Peyer's patch (tissue), 4 donors: ENCODE data around the gene ALDH1A2.

Experiments used
- POLR2A ChIP-seq, 2 donors: fragments of 450-650 bp; IDR thresholded peaks; one replicate each; pipeline ENCODE4 v1.5.1; 2017; ENCODE audit warnings: antibody characterized with exemption in 2 of 2, mild to moderate bottlenecking in 2 of 2, moderate library complexity in 2 of 2
- TF ChIP-seq, protein P1 (sequence below), 6 experiments: fragments of 450-650 bp in 4 of 6; fragments of 200-600 bp in 2 of 6; sonication (generic) in 1 of 6; IDR thresholded peaks; one replicate each; pipeline ENCODE4 v1.5.1; 2017 to 2019; ENCODE audit warnings: antibody characterized with exemption in 6 of 6, mild to moderate bottlenecking in 3 of 6, moderate library complexity in 1 of 6

DNA sequence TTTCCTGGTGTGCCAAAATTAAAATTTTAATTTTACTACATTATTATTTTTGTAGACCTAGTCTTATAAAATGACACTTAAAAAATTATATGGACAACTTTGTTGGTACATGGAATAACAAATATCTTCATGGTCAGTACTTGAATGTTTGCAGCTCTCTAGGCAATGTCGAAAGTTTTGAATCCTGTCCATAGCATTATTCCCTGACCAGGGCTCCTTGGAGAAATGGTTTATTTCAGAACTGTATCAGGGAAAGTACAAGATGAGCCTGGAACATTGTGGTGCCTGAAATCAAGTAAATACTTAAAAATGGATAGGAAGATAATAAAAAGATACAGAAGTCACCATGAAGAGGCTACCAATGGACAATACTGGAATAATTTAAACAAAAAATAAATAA, 47.6 kb downstream of the ALDH1A2 start:
- TF ChIP-seq, protein P1, sequence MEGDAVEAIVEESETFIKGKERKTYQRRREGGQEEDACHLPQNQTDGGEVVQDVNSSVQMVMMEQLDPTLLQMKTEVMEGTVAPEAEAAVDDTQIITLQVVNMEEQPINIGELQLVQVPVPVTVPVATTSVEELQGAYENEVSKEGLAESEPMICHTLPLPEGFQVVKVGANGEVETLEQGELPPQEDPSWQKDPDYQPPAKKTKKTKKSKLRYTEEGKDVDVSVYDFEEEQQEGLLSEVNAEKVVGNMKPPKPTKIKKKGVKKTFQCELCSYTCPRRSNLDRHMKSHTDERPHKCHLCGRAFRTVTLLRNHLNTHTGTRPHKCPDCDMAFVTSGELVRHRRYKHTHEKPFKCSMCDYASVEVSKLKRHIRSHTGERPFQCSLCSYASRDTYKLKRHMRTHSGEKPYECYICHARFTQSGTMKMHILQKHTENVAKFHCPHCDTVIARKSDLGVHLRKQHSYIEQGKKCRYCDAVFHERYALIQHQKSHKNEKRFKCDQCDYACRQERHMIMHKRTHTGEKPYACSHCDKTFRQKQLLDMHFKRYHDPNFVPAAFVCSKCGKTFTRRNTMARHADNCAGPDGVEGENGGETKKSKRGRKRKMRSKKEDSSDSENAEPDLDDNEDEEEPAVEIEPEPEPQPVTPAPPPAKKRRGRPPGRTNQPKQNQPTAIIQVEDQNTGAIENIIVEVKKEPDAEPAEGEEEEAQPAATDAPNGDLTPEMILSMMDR (IDR thresholded peaks at IDR 0.05) = no peak
- no peak for TF ChIP-seq POLR2A (IDR thresholded peaks at IDR 0.05)
